Hematopoietic multipotent progenitor cell (in vitro differentiated cells): ENCODE data around the gene MARF1. TPM values are rescaled to one million over a fixed set of nuclear protein-coding genes. Genes with fewer than 3 reads are reported as not detected.
"Not testable (repeated sequence)": the region's sequence is repeated elsewhere in the genome, so short reads cannot be mapped to it uniquely, and the experiment has no call there.

Source experiments
- DNase-seq, 3 donors: peaks; one replicate each; pipeline ENCODE4 v3.0.0-alpha.2; 2011 to 2015; ENCODE audit warnings: low read depth in 2 of 3, low spot score in 2 of 3
- total RNA-seq: library from RNA; depleted of rRNA; stranded (reverse); fragments of >200 nt; gene quantifications from one replicate; pipeline ENCODE4 v1.2.3, GENCODE V29; 2012

The MARF1 gene
- total RNA-seq, 1 donor: 25.0 TPM

GRCh38 chr16:15635926-15636325 lies 7.0 kb downstream of the MARF1 start:
- DNase-seq: no peak

- DNase-seq: no peak
These were observed 11.1 kb downstream of the MARF1 start for GRCh38 chr16:15631730-15632409.

- no peak for DNase-seq
These were observed 21.1 kb downstream of the MARF1 start for GRCh38 chr16:15621889-15622288.

GRCh38 chr16:15621456-15621855 lies 21.5 kb downstream of the MARF1 start:
- no peak for DNase-seq

- DNase-seq: no peak
These were observed 22.3 kb downstream of the MARF1 start for GRCh38 chr16:15620611-15621195.

- DNase-seq: no peak
These were observed 24.6 kb downstream of the MARF1 start for GRCh38 chr16:15618392-15618791.

GRCh38 chr16:15617901-15618300 lies 25.1 kb downstream of the MARF1 start:
- no peak for DNase-seq

- DNase-seq: no peak
These were observed 26.3 kb downstream of the MARF1 start for GRCh38 chr16:15616475-15617165.

GRCh38 chr16:15616012-15616411 lies 26.9 kb downstream of the MARF1 start:
- DNase-seq: no peak

- no peak for DNase-seq
These were observed 29.3 kb downstream of the MARF1 start for GRCh38 chr16:15613676-15614075.

- no peak for DNase-seq
These were observed 31.3 kb downstream of the MARF1 start for GRCh38 chr16:15611610-15612009.

- no peak for DNase-seq
These were observed 32.5 kb downstream of the MARF1 start for GRCh38 chr16:15610369-15610871.

GRCh38 chr16:15609286-15609649 lies 33.7 kb downstream of the MARF1 start:
- DNase-seq: no peak

- no peak for DNase-seq
These were observed 34.3 kb downstream of the MARF1 start for GRCh38 chr16:15608398-15609285.

GRCh38 chr16:15607700-15608396 lies 35.1 kb downstream of the MARF1 start:
- no peak for DNase-seq

- DNase-seq: not testable (repeated sequence)
These were observed 35.7 kb downstream of the MARF1 start for GRCh38 chr16:15607221-15607699.

GRCh38 chr16:15606518-15607220 lies 36.3 kb downstream of the MARF1 start:
- DNase-seq: no peak

GRCh38 chr16:15605839-15606517 lies 37.0 kb downstream of the MARF1 start:
- no peak for DNase-seq
